Limb (tissue), 2 donors: Measurements from ENCODE around the gene GCNT2.
"Not testable (repeated sequence)": the region's sequence is repeated elsewhere in the genome, so short reads cannot be mapped to it uniquely, and the experiment has no call there.

ENCODE experiments used
- DNase-seq, 2 donors: peaks; one replicate each; pipeline ENCODE4 v3.0.0-alpha.2; 2016; ENCODE audit errors: extremely low spot score in 2 of 2

The GCNT2 gene

DNA sequence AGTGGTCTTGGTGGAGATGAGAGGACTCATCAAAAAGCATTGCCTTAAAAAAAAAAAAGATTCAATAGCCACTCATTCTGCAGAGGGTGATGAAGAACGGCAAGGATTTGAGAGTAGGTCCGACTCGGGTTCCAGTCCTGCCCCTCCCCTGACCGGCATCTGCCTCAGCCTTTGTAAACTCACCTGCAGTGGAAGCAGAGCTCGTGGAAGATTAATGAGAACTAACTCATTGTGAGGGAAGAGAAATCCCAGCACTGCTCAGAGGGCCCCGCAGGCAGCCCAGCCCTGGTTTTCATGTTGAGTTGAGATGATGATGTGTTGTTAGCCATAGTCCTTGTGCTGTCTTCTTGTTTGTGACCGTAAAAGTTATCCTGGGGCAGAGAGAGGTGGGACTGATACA is 59.4 kb downstream of the GCNT2 start:
- no peak for DNase-seq

DNA sequence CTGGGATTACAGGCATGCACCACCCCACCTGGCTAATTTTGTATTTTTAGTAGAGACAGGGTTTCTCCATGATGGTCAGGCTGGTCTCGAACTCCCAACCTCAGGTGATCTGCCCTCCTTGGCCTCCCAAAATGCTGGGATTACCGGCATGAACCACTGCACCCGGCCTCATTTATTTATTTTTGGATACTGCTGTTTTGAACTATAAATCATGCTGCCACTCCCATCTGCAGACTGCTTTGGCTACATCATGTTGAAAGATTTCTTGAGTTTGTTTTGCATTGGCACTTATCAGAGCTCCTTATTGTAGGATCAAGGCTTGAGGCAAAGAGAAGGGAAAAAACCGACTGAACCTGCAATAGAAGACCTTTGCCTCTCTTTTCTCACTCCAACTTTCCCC is 60.3 kb downstream of the GCNT2 start:
- not testable (repeated sequence) for DNase-seq

DNA sequence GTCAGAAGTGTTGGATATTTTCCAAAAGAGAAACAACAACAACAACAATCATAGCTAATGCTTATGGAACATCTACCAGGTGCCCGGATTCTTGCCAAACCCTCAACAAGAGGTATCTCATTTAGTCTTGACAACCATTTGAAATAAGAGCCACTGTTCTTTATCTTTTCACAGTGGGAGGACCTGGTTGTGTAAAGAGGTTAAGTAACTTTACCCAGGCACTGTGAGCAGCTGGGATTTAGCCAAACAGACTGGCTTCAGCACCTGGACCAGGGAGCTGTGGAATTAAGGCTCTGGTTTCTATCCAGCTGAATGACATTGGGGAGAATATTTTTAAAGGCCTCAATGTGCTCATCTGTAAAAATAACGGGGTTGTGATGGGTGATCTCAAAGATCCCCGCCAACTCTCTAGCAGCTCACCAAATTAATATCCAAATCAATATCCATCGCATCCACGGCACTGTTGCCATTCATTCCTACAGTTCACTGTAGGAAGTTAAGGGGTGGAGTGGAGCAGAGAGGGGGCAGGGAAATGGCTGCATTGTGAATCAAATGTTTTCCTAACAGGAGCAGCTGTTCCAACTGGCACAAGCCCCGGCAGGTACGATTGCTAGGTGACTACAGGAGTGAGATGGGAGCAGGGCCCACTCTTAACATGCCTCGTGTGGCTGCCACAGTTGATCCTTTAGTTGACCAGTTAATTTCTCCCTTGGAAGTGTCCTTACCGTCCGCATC is 61.8 kb downstream of the GCNT2 start:
- no peak for DNase-seq

DNA sequence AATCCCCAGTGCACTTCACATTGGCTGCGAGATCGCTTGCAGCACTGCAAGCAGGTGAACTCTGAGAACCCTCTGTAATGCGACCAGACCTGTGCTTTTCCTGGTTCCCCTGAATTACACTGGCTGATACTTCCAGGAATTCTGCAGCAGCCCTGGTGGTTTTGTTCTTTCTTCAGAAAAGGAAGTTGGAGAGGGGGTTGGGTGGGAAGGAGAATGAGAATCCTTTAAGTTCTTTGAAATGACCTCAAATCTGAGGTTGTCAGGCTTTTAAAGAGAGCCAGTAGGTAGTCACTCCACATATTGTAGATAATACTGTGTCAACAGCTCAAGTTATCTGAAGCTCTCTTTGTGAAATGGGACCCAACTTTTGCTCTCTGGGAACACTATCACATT is 62.4 kb downstream of the GCNT2 start:
- no peak for DNase-seq

DNA sequence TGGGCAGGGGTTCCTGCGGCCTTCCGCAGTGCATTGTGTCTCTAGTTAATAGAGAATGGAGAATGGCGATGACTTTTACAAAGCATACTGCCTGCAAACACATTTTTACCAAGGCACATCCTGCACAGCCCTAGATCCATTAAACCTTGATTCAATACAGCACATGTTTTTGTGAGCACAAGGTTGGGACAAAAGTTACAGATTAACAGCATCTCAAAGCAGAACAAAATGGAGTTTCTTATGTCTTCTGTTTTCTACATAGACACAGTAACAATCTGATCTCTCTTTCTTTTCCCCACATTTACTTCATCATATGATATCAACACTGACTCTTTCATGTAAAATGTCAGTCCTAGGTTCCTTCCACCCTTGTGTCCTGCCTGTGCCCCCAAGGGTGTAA is 63.5 kb downstream of the GCNT2 start:
- DNase-seq: no peak

DNA sequence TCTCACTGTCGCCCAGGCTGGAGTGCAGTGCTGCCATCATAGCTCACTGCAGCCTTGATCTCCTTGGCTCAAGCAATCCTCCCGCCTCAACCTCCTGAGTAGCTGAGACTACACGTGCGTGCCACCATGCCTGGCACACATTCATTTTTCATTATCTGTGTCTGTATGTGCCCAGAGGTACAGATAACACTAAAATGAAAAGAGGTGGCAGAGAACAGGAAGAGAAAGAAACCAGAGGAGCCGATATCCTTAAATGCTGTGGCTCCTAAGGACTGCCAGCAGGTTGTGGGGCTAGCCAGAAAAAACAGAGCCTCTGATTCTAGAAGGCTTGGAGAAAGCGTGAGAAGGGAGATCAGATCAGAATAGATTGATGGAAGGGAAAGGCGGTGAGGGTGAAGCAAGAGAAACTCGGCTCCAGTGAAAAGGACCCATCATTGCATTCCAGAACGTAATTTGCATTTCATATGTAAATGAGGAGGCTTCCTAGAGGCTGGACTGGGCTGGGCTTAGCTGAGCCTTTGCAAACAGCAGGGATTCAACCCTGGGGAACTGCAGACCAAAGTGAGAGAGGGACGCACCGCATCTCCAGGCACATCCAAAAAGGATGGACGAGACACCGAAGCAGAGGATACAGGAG is 64.2 kb downstream of the GCNT2 start:
- no peak for DNase-seq

DNA sequence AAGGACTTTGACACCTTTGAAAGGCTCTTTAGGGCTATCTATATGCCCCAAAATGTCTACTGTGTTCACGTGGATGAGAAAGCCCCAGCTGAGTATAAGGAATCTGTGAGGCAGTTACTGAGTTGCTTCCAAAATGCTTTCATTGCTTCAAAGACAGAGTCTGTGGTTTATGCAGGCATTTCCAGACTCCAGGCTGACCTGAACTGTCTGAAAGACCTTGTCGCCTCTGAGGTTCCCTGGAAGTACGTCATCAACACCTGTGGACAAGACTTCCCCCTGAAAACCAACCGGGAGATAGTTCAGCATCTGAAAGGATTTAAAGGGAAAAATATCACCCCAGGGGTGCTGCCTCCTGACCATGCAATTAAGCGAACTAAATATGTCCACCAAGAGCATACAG is 65.2 kb downstream of the GCNT2 start:
- no peak for DNase-seq

DNA sequence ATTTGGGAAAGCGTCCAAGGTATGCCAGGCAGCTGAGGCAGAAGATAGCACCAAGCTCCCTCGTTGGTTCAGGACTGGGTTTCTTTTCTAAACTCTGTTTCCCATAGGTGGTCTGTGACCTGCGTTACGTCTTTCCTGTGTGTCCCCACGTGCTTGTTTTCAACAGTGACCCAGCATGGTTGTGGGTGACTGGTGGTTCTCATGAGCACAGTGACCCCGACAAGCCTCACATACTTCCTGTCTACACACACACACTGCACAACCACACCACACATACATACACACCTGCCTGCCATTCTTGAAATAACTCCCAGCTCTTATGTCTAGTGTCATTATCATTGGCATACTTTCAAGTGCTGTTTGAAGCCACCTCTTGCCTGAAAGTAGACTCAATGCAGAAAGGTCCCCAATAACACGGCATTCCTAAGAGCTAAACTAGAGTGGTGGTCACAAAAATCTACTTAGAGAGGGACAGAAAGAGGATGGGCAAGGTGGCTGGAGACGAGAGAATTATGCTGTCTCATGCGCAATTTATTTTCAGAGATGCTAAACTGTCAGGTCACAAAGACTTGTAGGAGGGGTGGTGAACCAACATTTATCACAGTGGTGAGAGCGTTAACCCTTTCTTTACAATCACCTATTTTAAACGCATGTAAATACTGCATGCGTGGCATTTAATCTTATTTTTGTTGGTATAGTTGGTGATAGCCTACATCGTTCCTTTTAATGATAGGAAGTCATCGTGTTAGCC is 66.7 kb downstream of the GCNT2 start:
- DNase-seq: no peak

DNA sequence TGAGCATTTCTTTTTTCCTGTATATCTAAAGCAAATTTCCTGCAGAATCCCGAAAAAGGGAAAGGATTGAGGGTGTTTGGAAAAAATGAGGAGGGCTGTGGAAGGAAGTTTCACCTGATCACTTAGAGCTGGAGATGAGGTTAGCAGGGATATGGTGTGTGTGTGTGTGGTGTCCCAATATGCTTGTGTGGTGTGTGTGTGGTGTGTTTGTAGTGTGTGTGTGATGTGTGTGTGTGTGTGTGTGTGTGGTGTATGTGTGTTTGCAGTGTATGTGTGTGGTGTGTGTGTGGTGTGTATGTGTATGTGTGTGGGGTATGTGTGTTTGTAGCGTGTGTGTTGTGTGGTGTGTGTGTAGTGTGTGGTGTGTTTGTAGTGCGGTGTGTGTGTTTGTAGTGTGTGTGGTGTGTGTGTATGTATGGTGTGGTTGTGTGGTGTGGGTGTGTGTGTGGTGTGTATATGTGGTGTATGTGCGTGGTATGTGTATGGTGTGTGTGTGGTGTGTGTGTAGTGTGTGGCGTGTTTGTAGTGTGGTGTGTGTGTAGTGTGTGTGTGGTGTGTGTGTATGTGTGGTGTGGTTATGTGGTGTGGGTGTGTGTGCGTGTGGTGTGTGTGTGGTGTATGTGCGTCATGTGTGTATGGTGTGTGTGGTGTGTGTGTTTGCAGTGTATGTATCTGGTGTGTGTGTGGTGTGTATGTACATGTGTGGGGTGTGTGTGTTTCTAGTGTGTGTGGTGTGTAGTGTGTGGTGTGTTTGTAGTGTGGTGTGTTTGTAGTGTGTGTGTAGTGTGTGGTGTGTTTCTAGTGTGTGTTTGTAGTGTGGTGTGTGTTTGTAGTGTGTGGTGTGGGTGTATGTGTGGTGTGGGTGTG is 67.6 kb downstream of the GCNT2 start:
- DNase-seq: no peak

DNA sequence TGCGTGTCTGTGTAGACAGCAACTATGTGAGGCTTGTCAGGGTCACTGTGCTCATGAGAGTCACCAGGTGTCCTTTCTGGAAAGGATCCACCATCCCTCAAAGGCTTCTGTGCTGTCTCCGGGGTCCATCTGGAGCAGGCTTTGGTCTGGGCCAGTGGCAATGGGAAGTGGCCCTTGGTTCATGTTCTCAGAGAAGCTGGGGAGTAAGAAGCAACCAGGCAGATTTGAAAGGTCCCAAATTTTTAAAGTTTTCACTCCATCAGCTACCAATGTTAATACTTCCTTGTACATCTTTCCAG is 68.2 kb downstream of the GCNT2 start:
- no peak for DNase-seq

DNA sequence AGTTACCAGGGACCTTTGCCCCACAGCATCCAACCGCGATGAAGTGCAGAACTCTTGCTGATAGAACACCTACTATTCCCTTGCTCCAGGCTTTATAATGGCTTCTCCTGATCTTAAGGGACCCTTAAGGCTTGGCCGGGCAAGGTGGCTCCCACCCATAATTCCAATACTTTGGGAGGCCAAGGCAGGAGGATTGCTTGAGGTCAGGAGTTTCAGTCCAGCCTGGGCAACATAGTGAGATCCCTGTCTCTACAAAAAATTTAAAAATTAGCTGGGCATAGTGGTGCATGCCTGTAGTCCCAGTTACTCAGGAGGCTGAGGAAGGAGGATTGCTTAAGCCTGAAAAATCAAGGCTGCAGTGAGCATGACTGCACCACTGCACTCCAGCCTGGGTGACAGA is 68.8 kb downstream of the GCNT2 start:
- DNase-seq: no peak

DNA sequence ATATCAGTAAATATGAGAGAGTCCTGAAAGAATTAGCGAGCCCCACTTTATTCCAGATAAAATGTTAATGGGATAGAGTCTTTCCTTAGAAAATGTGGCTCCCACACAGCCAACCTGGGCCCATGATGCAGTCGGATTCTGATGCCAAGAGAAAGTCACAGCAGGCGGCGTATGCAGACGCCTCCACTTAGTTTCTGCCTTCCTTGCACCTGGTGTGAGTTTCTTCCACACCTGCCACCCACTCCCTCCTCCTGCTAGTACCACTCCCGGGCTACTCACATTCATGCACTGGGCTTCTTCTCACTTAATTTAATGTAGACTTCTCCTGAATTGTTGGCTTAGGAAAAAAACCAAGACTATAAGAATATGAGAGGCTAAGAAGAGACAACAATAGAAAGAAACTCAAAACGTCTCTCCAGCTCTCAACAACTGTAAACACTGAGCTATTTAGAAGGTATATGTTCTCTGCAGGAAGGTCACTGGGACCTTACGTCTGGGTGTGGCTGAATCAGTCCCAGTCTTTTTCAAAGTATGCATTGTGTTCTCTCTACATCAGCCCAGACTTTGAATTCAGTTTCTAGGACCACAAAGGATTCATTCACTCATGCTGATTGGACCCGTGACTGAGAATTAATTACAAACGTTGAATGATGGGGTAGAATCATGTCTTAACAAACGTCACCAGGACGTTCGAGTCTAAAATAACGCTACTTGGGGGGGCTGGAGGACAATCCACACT is 70.4 kb downstream of the GCNT2 start:
- no peak for DNase-seq

DNA sequence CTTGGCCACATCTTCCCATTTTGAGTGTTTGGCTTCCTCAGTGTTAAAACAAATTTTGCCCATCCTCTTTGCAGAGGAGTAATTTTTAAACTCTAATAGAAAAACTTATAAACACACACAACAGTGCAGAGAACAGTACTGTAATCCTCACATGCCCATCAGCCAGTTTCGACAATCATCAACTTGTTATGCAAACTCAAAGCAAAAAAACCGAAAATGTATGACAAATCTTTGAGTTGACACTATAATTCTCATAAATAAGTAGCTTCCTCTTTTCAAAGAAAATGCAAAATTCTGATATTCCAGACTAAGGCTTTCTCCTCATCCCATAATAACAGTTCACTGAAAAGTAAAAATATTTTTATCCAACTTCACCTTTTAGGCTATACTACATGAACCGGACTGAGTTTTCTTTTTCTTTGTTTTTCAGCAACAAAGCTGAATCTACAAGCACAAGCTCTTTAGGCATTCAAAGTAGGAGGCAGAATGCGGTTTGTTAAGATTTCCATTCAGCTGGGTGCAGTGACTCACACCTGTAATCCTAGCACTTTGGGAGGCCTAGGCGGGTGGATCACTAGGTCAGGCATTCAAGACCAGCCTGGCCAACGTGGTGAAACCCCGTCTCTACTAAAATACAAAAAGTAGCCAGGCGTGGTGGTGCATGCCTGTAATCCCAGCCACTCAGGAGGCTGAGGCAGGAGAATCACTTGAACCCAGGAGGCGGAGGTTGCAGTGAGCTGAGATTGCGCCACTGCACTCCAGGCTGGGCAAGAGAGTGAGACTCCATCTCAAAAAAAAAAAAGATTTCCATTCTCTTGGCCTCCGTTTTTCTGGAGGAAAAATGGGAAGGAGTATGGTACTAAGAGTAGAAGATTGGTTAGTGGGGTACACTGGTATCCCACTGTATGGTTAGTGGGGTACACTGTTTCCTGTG is 74.8 kb downstream of the GCNT2 start:
- no peak for DNase-seq

DNA sequence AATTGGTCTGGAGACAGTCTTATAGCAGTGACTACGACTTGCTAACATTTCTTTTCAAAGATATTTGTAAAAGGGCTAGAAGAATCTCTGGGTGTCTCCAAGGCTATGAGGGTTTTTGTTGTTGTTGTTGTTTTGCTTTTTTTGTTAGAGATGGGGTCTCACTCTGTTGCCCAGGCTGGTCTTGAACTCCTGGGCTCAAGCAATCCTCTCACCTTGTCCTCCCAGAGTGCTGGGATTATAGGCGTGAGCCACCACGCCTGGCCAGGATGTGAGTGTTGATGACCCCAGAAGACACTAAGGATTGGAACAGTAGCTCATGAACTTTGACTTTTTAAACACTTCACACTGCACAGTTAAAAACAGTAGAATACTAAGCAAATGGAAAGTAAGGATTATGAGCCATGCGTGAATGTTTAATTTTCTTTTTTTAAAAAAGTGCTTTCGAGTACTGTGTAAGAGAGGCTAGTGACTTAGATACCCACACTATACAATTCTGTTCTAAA is 76.4 kb downstream of the GCNT2 start:
- no peak for DNase-seq

DNA sequence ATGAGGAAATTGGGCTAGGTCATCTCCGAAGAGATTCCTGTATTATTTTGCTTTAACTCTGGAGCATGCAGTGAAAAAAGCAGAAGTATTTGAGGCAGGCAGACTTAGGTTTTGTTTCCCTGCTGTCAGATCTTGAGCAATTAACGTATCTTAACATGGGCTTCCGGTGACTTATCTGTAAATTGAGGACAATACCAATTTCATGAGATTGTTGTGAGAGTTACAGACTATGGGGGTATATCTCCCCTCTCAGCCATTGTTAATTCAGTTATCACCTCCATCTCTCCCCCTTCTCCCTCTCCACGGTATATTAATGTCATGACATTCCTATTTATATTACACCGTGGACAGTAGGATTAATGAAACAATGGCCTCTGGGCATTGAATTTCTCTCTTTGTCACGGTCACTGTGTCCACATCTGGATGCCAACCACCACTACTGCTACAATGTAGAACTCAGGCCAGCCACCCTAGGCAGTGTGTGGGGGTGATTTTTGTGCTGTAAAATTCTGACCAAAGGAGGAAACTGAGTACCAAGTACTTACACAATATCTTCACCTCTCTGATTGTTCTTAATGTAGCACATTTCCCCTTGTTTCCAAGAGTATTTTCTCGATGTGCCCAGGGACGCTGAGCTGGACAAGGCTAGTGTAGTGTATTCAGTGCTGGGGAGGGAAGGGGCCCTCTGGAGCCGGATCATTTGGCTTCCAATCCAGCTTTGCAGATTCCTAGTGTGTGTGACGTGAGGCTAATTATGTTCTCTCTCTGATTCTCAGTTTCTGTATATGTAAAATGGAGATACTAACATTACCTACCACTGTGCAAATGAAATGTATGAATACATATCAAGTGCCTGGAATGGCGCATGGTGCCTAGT is 77.2 kb downstream of the GCNT2 start:
- no peak for DNase-seq

DNA sequence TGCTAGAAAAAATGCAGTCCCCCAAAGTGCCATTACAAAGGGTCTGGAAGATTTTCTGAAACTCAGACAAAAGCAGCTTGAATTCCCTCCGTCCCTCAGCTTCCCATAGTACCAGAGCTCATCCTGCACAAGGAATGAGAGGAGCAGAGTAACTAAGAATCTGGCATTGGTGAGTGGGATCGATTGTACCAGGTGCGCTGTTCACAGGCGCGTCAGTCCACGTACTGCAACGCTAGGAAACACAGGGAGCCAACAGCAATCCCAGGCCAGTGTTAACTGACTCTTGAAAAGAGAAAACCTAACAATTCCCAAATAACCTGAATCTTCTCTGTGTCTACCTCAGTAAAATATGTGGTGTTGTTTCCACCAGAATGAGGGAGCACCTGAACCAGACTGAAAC is 77.9 kb downstream of the GCNT2 start:
- no peak for DNase-seq

DNA sequence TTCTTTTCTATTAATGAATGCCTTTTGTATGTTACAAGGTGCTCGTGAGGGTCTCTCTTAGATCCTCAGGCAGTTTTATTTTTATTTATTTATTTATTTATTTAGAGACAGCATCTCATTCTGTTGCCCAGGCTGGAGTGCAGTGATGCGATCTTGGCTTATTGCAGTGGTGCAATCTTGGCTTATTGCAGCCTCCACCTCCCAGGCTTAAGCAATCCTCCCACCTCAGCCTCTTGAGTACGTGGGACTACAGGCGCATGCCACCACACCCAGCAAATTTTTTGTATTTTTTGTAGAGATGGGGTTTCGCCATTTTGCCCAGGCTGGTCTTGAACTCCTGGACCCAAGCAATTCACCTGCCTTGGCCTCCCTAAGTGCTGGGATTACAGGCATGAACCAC is 79.5 kb downstream of the GCNT2 start:
- DNase-seq: not testable (repeated sequence)

DNA sequence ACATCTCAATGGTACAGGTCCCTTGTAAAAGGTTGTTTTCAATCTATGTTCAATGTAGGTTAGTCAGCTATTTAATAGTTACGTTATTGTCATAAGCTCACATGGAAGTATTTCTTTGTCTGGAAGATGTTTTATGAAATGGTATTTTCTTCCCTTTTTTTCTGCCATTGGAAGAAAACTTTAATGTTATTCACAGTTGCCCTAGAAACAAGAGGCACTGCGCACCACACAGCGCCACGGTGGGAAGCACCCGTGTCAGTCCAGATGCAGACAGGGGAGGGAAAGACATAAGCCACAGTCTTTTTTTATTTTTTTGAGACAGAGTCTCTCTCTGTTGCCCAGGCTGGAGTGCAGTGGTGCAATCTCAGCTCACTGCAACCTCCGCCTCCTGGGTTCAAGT is 82.1 kb downstream of the GCNT2 start:
- no peak for DNase-seq

DNA sequence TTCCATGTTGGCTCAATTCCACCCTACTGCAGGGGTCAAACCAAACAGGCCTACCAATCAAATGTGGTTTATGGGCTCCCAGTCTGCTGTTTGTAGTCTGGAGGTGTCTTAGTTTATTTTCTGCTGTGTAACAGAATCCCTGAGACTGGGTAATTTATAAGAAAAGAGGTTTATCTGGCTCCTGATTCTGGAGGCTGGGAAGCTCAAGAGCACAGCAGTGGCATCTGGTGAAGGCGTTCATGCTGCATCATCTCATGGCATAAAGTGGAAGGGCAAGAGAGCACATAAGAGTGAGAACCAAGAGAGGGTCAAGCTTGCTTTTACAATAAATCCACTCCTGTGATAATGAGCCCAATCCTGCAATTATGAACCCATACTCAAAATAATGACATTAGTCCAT is 87.9 kb downstream of the GCNT2 start:
- DNase-seq: no peak
